Stimulated activated naive B cell treated with anti-CD40 and anti-IgM and Interleukin-4, amounts not matched to agents 10 μg/mL and 1 μg/mL and 100 μg/mL, for 72 hours (primary cell): ENCODE data around the gene CAMK2G.

ENCODE experiments used
- ATAC-seq, 2 donors: fragments of 150-1000 bp; cut with Tn5 transposase; replicated peaks; 2 replicates each; pipeline ENCODE4 v1.10.0; 2021; ENCODE audit warnings: moderate library complexity in 1 of 2
- DNase-seq: peaks from one replicate; pipeline ENCODE4 v3.0.0; 2021
- H3K27ac Mint-ChIP-seq: one replicate; pipeline ENCODE4 v1.8.0; 2022; ENCODE audit warnings: mild to moderate bottlenecking, mixed read lengths
- H3K27me3 Mint-ChIP-seq, 2 donors: one replicate each; pipeline ENCODE4 v1.8.0; 2022; ENCODE audit warnings: mixed read lengths in 2 of 2
- H3K36me3 Mint-ChIP-seq, 2 donors: one replicate each; pipeline ENCODE4 v1.8.0; 2022; ENCODE audit warnings: mixed read lengths in 2 of 2, mild to moderate bottlenecking in 1 of 2
- H3K4me1 Mint-ChIP-seq, 2 donors: one replicate each; pipeline ENCODE4 v1.8.0; 2022; ENCODE audit warnings: mixed read lengths in 2 of 2, mild to moderate bottlenecking in 1 of 2
- H3K4me3 Mint-ChIP-seq, 2 donors: one replicate each; pipeline ENCODE4 v1.8.0; 2022; ENCODE audit warnings: mild to moderate bottlenecking in 2 of 2, mixed read lengths in 2 of 2, moderate library complexity in 1 of 2
- H3K9me3 Mint-ChIP-seq, 2 donors: one replicate each; pipeline ENCODE4 v1.8.0; 2022; ENCODE audit warnings: mixed read lengths in 2 of 2, mild to moderate bottlenecking in 1 of 2

CAMK2G gene

DNA sequence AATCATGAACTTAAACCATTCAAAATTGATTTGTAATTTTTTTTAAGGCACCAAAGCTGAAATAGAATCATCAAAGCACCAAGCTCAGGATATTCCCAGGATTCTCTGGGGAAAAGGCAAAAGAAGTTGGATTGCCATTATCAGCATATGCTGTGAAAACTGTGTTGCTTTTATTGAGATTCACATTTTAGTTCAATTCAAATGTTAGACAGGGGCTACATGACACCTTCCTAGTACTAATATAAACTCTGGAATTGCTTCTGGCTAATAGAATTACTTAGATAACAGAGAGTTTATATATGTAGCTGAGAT is 58.7 kb downstream of the CAMK2G start:
- Mint-ChIP-seq H3K27me3 (no peaks in the 10 kb centered on the region), H3K36me3 (peaks cover 12 to 31% of the 10 kb centered on the region in 2 donors), H3K4me1 (peaks cover under 1 to 1% of the 10 kb centered on the region in 2 donors), H3K4me3 (no peak overlapping the region), H3K27ac (no peak overlapping the region), H3K9me3 (no peaks in the 10 kb centered on the region)
- DNase-seq: no peak
- ATAC-seq: no peak

DNA sequence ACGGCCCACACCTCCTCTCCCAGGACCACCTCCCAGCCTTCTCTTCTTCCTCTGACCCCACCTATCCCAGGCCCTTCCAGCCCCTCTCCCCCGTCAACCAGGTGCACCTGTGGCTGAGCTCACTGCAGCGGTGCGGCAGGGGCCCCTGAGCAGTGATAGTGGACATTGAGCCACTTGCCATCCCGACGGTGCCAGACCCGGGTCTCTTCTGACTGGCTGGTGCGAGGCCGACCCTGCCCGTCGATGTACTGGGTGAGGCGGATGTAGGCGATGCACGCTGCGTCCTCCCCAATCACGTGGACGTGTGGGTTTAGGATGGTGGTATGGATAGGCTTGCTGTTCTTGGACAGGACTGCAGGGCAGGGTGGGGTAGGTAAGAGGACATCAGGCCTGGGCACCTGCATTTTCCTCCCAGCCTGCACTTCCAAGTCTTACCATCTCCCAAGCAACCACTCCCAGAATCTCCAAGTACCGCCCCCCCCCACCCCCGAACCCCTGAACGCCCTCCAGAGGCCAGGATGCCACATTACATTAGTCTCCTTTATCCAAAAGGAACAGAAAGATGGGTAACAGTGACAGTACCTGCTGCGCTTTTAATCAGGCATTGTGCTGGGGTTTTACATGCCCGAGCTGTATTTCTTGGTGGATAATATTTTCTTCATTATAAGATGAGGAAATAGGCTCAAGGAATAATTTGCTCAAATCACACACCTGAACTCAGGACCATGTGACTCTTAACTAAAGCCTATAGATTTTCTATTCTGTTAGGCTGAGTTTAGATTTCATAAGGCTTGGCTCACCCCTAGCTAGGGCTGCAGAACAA is 59.2 kb downstream of the CAMK2G start:
- Mint-ChIP-seq H3K27me3 (no peaks in the 10 kb centered on the region), H3K36me3 (peaks cover 12 to 30% of the 10 kb centered on the region in 2 donors), H3K9me3 (no peaks in the 10 kb centered on the region), H3K27ac (no peak overlapping the region), H3K4me1 (peaks cover 4 to 7% of the 10 kb centered on the region in 2 donors), H3K4me3 (no peak overlapping the region)
- DNase-seq: no peak
- no peak for ATAC-seq

- no peak overlapping the region for H3K4me3 Mint-ChIP-seq
- peaks cover 12 to 29% of the 10 kb centered on the region in 2 donors for H3K36me3 Mint-ChIP-seq
- no peak for DNase-seq
- H3K9me3 Mint-ChIP-seq: no peaks in the 10 kb centered on the region
- no peaks in the 10 kb centered on the region for H3K27me3 Mint-ChIP-seq
- H3K4me1 Mint-ChIP-seq: peaks cover 5 to 14% of the 10 kb centered on the region in 2 donors
- ATAC-seq: no peak
- H3K27ac Mint-ChIP-seq: no peak overlapping the region
These were observed 60.0 kb downstream of the CAMK2G start for GRCh38 chr10:73814276-73814895.

DNA sequence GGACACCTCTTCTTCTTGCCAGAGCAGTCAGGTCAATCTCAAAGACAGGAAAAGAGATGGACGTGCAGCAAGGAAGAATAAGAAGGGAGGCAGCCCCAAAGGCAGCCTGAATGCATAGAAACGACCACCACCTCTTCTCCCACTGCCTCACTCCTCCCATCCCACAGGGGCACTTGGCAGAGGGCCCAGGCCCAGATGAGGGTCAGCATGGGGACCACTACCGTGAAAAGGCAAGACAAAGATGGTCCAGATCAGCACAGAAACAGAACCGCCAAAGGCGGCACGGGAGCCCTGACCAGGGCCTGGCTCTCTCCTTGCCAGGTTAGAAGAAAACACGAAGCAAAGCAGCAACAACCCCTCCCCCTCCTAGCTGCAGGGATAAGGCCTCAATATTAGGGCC is 61.0 kb downstream of the CAMK2G start:
- no peaks in the 10 kb centered on the region for H3K27me3 Mint-ChIP-seq
- H3K4me3 Mint-ChIP-seq: no peak overlapping the region
- H3K27ac Mint-ChIP-seq: no peak overlapping the region
- ATAC-seq: no peak
- peaks cover 9 to 24% of the 10 kb centered on the region in 2 donors for H3K4me1 Mint-ChIP-seq
- H3K9me3 Mint-ChIP-seq: no peaks in the 10 kb centered on the region
- no peak for DNase-seq
- peaks cover 21 to 39% of the 10 kb centered on the region in 2 donors for H3K36me3 Mint-ChIP-seq

DNA sequence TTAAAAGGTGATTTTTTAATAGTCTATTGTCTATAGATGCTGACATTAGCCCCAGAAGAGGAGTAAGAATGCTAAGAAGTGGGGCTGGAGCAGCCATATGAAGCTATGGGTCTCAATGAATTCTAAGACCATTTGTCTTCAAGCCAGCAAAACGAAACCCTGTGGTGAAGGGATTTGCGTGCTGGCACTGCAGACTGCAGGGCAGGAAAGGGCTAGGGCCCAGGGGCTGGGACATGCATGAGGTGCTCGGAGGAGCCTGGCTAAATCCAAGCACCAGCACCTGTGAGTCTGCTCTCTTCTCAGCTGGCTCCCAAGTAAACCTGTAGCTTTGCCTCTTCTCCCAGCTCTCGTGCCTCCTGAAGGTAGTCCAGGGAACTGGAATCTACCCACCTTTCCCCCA is 61.7 kb downstream of the CAMK2G start:
- peaks cover 9 to 24% of the 10 kb centered on the region in 2 donors for H3K4me1 Mint-ChIP-seq
- no peak for ATAC-seq
- no peak for DNase-seq
- no peak overlapping the region for H3K4me3 Mint-ChIP-seq
- H3K9me3 Mint-ChIP-seq: no peaks in the 10 kb centered on the region
- H3K36me3 Mint-ChIP-seq: peaks cover 26 to 42% of the 10 kb centered on the region in 2 donors
- H3K27me3 Mint-ChIP-seq: no peaks in the 10 kb centered on the region
- no peak overlapping the region for H3K27ac Mint-ChIP-seq

DNA sequence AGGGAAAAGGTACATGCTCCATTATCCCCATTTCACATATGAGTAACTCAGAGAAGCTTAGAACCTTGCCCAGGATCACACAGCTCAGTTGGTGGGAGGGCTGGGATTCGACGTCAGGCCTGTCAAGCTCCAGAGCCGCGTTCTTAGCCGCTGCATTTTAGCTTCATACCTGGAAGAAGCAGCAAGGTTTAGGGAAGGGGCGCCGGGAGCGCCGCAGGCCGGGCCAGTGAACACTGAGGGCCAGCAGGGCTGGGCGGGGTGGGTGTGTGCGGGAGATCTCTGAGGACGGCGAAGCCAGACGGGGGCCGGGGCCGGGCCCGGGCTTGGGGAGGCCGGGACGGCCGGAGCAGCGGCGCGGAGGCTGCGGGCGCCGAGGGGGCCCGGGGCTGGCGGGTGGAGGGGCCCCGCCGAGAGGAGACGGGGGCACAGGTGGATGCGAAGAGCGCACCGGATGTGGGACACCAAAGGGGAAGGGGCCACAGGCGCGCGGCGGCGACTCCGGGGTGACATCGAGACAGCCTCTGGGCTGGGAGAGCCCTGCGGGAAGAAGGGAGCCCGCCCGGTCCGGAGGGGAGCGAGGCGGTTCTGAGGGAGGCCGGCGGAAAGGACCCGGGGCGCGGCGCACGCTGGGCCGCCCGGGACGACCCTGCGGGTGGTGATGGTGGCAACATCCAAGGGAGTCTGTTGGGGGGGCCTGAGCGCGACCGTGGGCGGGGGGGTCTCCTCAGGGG is 63.5 kb downstream of the CAMK2G start:
- Mint-ChIP-seq H3K4me1 (peaks cover 20 to 41% of the 10 kb centered on the region in 2 donors), H3K27me3 (no peaks in the 10 kb centered on the region), H3K27ac (peak overlapping the region; percentile 95), H3K36me3 (peaks cover 44 to 47% of the 10 kb centered on the region in 2 donors), H3K4me3 (peak overlapping the region; percentile 86 to 87), H3K9me3 (no peaks in the 10 kb centered on the region)
- DNase-seq (peak; percentile 33), ATAC-seq (peak; percentile 41 to 42)

DNA sequence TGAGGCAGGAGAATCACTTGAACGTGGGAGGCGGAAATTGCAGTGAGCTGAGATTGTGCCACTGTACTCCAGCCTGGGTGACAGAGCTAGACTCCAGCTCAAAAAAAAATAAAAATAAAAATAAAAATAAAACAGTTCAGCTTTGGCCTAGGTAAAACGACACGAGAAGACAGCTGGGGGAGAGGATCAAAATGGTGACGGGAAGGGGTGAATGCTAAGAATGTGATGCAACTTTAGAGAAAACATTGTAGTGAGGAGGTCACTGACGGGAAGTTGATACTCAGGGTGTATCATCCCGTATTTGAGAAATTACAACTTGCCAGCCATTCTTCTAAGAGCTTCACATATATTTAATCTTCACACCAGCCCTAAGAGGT is 64.0 kb downstream of the CAMK2G start:
- H3K27ac Mint-ChIP-seq: peak overlapping the region; percentile 95
- no peaks in the 10 kb centered on the region for H3K9me3 Mint-ChIP-seq
- peaks cover 23 to 41% of the 10 kb centered on the region in 2 donors for H3K4me1 Mint-ChIP-seq
- H3K36me3 Mint-ChIP-seq: peaks cover 47 to 50% of the 10 kb centered on the region in 2 donors
- H3K4me3 Mint-ChIP-seq: peak overlapping the region; percentile 86 to 87
- DNase-seq (no peak), ATAC-seq (no peak)
- H3K27me3 Mint-ChIP-seq: no peaks in the 10 kb centered on the region

DNA sequence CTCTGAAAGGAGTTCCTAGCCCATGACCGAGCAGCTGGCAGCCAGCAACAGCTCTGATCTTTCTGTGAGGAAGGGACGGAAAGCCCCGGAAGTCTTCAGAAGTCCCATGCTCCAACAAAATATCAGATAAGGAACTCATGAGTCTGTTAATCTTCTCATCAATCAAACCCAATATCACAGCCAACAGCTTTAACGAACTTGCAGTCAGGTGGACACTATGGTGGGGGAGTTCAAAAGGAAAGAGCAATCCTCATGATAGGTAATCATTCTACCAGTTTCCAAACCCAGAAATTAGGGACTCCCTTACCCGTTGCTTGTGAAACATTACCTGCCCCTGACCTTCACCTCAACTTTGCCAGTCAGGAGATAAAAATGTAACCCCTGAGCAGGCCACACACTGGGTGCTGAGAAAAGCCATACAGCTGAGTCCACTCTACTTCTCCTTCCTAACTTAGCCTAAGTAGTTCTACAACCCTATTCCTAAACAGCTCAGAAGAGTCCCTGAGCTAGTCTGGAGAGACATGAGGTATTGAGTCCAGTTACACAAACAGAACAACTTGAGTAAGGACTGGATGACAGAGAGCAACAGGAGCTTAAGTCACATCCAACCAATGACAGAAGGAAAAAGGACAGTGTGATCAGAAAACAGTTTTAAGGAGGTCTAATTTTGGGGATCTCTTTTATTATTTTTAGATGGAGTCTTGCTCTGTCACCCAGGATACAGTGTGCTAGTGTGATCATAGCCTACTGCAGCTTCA is 65.1 kb downstream of the CAMK2G start:
- no peak for DNase-seq
- Mint-ChIP-seq H3K4me3 (no peak overlapping the region), H3K27ac (no peak overlapping the region), H3K27me3 (no peaks in the 10 kb centered on the region), H3K9me3 (no peaks in the 10 kb centered on the region), H3K36me3 (peaks cover 47 to 48% of the 10 kb centered on the region in 2 donors), H3K4me1 (peaks cover 25 to 43% of the 10 kb centered on the region in 2 donors)
- no peak for ATAC-seq

DNA sequence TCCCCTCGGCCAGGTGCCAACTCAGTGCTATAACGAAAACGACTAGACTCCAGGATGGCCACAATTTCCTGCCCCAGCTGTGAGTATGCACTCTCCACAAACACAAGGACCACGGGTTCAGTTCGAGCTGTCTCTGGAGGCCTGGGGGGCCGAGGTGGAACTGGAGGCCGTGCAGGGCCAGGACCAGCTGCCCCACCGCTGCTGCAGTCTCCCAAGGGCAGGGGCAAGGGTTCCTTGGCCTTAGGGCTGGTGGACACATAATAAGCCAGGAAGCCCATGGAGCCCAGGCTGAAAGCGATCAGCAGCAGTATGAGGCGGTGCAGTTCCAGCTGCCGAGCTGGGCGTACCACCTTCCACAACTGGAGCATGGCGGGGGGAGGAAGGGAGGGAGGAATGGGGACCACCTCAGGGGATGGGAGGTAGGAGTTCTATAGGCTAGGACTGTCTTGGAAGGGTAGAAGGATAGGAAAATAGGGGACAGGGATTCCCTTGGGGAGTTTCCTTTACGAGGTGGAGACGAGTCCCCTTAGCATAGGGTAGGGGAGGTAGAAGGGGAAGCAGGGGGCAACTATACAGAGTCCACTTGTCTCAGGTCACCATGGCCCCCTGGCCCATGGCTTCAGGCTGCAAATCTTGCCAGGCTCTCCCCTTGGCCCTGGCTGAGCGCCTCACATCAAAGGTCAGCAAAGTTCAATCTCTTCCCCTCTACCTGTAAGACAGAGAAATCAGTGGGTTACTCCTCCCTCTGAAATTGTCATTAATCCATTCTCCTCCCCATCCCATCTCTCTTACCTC is 66.1 kb downstream of the CAMK2G start:
- Mint-ChIP-seq H3K36me3 (peaks cover 45 to 53% of the 10 kb centered on the region in 2 donors), H3K27ac (no peak overlapping the region), H3K27me3 (no peaks in the 10 kb centered on the region), H3K4me1 (peaks cover 35 to 53% of the 10 kb centered on the region in 2 donors), H3K9me3 (no peaks in the 10 kb centered on the region), H3K4me3 (no peak overlapping the region)
- no peak for DNase-seq
- ATAC-seq: no peak

GRCh38 chr10:73807471-73807870 is 66.9 kb downstream of the CAMK2G start:
- Mint-ChIP-seq H3K9me3 (no peaks in the 10 kb centered on the region), H3K27ac (no peak overlapping the region), H3K27me3 (no peaks in the 10 kb centered on the region), H3K4me1 (peaks cover 40 to 60% of the 10 kb centered on the region in 2 donors), H3K36me3 (peaks cover 46 to 58% of the 10 kb centered on the region in 2 donors), H3K4me3 (no peak overlapping the region)
- ATAC-seq (no peak), DNase-seq (no peak)

GRCh38 chr10:73806176-73806950 is 68.0 kb downstream of the CAMK2G start:
- no peak for DNase-seq
- H3K27ac Mint-ChIP-seq: no peak overlapping the region
- no peaks in the 10 kb centered on the region for H3K27me3 Mint-ChIP-seq
- no peaks in the 10 kb centered on the region for H3K9me3 Mint-ChIP-seq
- H3K36me3 Mint-ChIP-seq: peaks cover 49 to 62% of the 10 kb centered on the region in 2 donors
- no peak for ATAC-seq
- peaks cover 40 to 60% of the 10 kb centered on the region in 2 donors for H3K4me1 Mint-ChIP-seq
- no peak overlapping the region for H3K4me3 Mint-ChIP-seq

- peak; percentile 37 for DNase-seq
These were observed 70.6 kb downstream of the CAMK2G start for GRCh38 chr10:73803680-73804286.

More at GRCh38 chr10:73803680-73804286, 70.6 kb downstream of the CAMK2G start:
- H3K4me1 Mint-ChIP-seq: peaks cover 32 to 40% of the 10 kb centered on the region in 2 donors
- ATAC-seq: peak; percentile 92 to 95
- peaks cover 57 to 72% of the 10 kb centered on the region in 2 donors for H3K36me3 Mint-ChIP-seq
- H3K4me3 Mint-ChIP-seq: peak overlapping the region; percentile 36 to 54
- H3K27me3 Mint-ChIP-seq: no peaks in the 10 kb centered on the region
- no peaks in the 10 kb centered on the region for H3K9me3 Mint-ChIP-seq
- H3K27ac Mint-ChIP-seq: peak overlapping the region; percentile 90
